HEK293 (cell line): ENCODE measurements around the gene ADI1.

ENCODE experiments used
- CTCF ChIA-PET: fragments of 350-600 bp; formaldehyde crosslinking; extraction: SDS; loops from one replicate; lab custom pipeline; 2021; ENCODE audit warnings: antibody characterized with exemption; lab: Yijun Ruan, JAX
- POLR2A ChIA-PET: fragments of 300-600 bp; formaldehyde crosslinking; extraction: SDS; loops from one replicate; lab custom pipeline; 2020; ENCODE audit warnings: antibody characterized with exemption, inconsistent platforms; lab: Yijun Ruan, JAX
- H3K27ac ChIP-seq: fragments of 200-500 bp; sonication (Bioruptor generic); 2 replicates; pipeline ENCODE4 v1.5.1; 2014; ENCODE audit warnings: low read depth, low read length, control low read depth, inconsistent platforms; ENCODE audit errors: extremely low read depth
- H3K36me3 ChIP-seq, 2 experiments: fragments of 200-500 bp in 1 of 2; sonication (Bioruptor generic) in 1 of 2; 1 replicate in 1 of 2; 2 replicates in 1 of 2; pipeline ENCODE4 v1.5.1; 2014 to 2017; ENCODE audit warnings: inconsistent platforms in 2 of 2, low read length in 2 of 2; ENCODE audit not compliant: control insufficient read depth in 2 of 2, insufficient read depth in 1 of 2
- H3K4me1 ChIP-seq: fragments of 200-500 bp; sonication (Bioruptor generic); 2 replicates; pipeline ENCODE4 v1.5.1; 2014; ENCODE audit warnings: mild to moderate bottlenecking, low read length, inconsistent platforms; ENCODE audit not compliant: control insufficient read depth, insufficient read depth
- H3K4me3 ChIP-seq: 2 replicates; pipeline ENCODE4 v1.5.1; 2011; ENCODE audit warnings: low read depth, mild to moderate bottlenecking, control low read depth, low read length, moderate library complexity
- H3K9me3 ChIP-seq: fragments of 200-500 bp; sonication (Bioruptor generic); 2 replicates; pipeline ENCODE4 v1.5.1; 2014; ENCODE audit warnings: low read depth, low read length, inconsistent platforms; ENCODE audit not compliant: control insufficient read depth, insufficient read depth
- KLF8 ChIP-seq: fragments of 450-650 bp; formaldehyde crosslinking; IDR thresholded peaks from 2 replicates; pipeline ENCODE4 v1.5.1; 2016; ENCODE audit warnings: missing biosample characterization, missing genetic modification characterization
- KLF9 ChIP-seq: fragments of 450-650 bp; formaldehyde crosslinking; IDR thresholded peaks from 2 replicates; pipeline ENCODE4 v1.5.1; 2016; ENCODE audit warnings: missing biosample characterization, missing genetic modification characterization, low read depth
- ZBTB8A ChIP-seq: fragments of 450-650 bp; formaldehyde crosslinking; IDR thresholded peaks from 2 replicates; pipeline ENCODE4 v1.5.1; 2016; ENCODE audit warnings: missing biosample characterization, missing genetic modification characterization
- ZFP69B ChIP-seq: fragments of 450-650 bp; formaldehyde crosslinking; IDR thresholded peaks from 2 replicates; pipeline ENCODE4 v1.5.1; 2016; ENCODE audit warnings: missing biosample characterization, missing genetic modification characterization
- ZIC2 ChIP-seq: fragments of 450-650 bp; formaldehyde crosslinking; IDR thresholded peaks from 2 replicates; pipeline ENCODE4 v1.5.1; 2016; ENCODE audit warnings: missing biosample characterization, missing genetic modification characterization
- ZNF184 ChIP-seq: fragments of 450-650 bp; IDR thresholded peaks from 2 replicates; pipeline ENCODE4 v1.5.1; 2018; ENCODE audit warnings: missing biosample characterization, mild to moderate bottlenecking, missing genetic modification characterization
- ZNF211 ChIP-seq: fragments of 450-650 bp; formaldehyde crosslinking; IDR thresholded peaks from 2 replicates; pipeline ENCODE4 v1.5.1; 2016; ENCODE audit warnings: low read depth, missing biosample characterization, missing genetic modification characterization
- ZNF239 ChIP-seq: fragments of 450-650 bp; formaldehyde crosslinking; IDR thresholded peaks from 2 replicates; pipeline ENCODE4 v1.5.1; 2016; ENCODE audit warnings: missing biosample characterization, missing genetic modification characterization
- ZNF274 ChIP-seq, 2 experiments: fragments of 200-500 bp in 1 of 2; fragments of 450-650 bp in 1 of 2; sonication (Bioruptor generic) in 1 of 2; formaldehyde crosslinking in 1 of 2; IDR thresholded peaks; 2 replicates each; pipeline versions ENCODE4 v1.5.1 to v1.6.1; 2014 to 2016; ENCODE audit warnings: borderline replicate concordance in 1 of 2, inconsistent platforms in 1 of 2, low read length in 1 of 2, missing biosample characterization in 1 of 2, missing genetic modification characterization in 1 of 2
- ZNF473 ChIP-seq: fragments of 450-650 bp; formaldehyde crosslinking; IDR thresholded peaks from 2 replicates; pipeline ENCODE4 v1.5.1; 2017; ENCODE audit warnings: missing biosample characterization, missing genetic modification characterization
- ZNF654 ChIP-seq: fragments of 450-650 bp; formaldehyde crosslinking; IDR thresholded peaks from 2 replicates; pipeline ENCODE4 v1.5.1; 2016; ENCODE audit warnings: low read depth, missing biosample characterization, missing genetic modification characterization
- ZNF658 ChIP-seq: fragments of 450-650 bp; formaldehyde crosslinking; IDR thresholded peaks from 2 replicates; pipeline ENCODE4; 2016; ENCODE audit warnings: missing biosample characterization, missing genetic modification characterization
- ZNF660 ChIP-seq: fragments of 450-650 bp; IDR thresholded peaks from 2 replicates; pipeline ENCODE4 v1.5.1; 2018; ENCODE audit warnings: missing biosample characterization, mild to moderate bottlenecking, missing genetic modification characterization
- ZSCAN18 ChIP-seq: fragments of 450-650 bp; formaldehyde crosslinking; IDR thresholded peaks from 2 replicates; pipeline ENCODE4 v1.5.1; 2016; ENCODE audit warnings: missing biosample characterization, missing genetic modification characterization
- TF ChIP-seq, protein P1 (sequence below): fragments of 450-650 bp; formaldehyde crosslinking; IDR thresholded peaks from 2 replicates; pipeline ENCODE4 v1.5.1; 2016; ENCODE audit warnings: missing biosample characterization, missing genetic modification characterization, borderline replicate concordance
- TF ChIP-seq, protein P2 (sequence below): fragments of 450-650 bp; formaldehyde crosslinking; IDR thresholded peaks from 2 replicates; pipeline ENCODE4 v1.5.1; 2017; ENCODE audit warnings: missing biosample characterization, missing genetic modification characterization

ADI1 gene

GRCh38 chr2:3486047-3487027 lies 33.0 kb downstream of the ADI1 start:
- no peaks in the 10 kb centered on the region for H3K36me3 ChIP-seq
- H3K4me3 ChIP-seq: no peak overlapping the region
- ChIA-PET CTCF (no interaction called here), POLR2A (no interaction called here)
- TF ChIP-seq ZIC2 (tag by site-specific recombination): no peak
- TF ChIP-seq, protein P1, sequence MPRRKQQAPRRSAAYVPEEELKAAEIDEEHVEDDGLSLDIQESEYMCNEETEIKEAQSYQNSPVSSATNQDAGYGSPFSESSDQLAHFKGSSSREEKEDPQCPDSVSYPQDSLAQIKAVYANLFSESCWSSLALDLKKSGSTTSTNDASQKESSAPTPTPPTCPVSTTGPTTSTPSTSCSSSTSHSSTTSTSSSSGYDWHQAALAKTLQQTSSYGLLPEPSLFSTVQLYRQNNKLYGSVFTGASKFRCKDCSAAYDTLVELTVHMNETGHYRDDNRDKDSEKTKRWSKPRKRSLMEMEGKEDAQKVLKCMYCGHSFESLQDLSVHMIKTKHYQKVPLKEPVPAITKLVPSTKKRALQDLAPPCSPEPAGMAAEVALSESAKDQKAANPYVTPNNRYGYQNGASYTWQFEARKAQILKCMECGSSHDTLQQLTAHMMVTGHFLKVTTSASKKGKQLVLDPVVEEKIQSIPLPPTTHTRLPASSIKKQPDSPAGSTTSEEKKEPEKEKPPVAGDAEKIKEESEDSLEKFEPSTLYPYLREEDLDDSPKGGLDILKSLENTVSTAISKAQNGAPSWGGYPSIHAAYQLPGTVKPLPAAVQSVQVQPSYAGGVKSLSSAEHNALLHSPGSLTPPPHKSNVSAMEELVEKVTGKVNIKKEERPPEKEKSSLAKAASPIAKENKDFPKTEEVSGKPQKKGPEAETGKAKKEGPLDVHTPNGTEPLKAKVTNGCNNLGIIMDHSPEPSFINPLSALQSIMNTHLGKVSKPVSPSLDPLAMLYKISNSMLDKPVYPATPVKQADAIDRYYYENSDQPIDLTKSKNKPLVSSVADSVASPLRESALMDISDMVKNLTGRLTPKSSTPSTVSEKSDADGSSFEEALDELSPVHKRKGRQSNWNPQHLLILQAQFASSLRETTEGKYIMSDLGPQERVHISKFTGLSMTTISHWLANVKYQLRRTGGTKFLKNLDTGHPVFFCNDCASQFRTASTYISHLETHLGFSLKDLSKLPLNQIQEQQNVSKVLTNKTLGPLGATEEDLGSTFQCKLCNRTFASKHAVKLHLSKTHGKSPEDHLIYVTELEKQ (tag by site-specific recombination): no peak
- no peak for TF ChIP-seq KLF9 (tag by site-specific recombination)
- TF ChIP-seq ZNF274 (IDR thresholded peaks at IDR 0.05; ENCODE audit: low read length): no peak
- TF ChIP-seq ZNF274 (tag by site-specific recombination; IDR thresholded peaks at IDR 0.05; ENCODE audit: borderline replicate concordance): no peak
- TF ChIP-seq ZNF211: no peak
- no peaks in the 10 kb centered on the region for H3K9me3 ChIP-seq
- H3K27ac ChIP-seq: no peak overlapping the region
- H3K4me1 ChIP-seq: no peaks in the 10 kb centered on the region

DNA sequence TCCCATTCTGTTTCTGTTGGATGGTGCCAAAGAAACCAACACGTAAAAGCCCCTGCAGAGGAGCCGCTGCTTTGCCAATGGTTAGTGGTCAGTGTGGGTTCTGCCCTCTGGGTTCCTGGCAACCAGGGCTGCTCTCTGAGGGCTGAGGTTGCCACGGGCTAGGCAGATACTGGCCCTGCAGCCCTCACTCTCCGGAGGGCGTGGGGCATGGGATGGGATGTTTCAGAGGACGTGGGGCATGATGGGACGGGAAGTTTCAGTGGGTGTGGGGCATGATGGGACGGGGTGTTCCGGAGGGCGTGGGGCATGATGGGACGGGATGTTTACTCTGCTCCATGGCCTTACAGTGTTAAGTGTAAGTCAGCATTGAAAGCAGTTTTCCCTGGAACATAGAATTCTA lies 34.2 kb downstream of the ADI1 start:
- no peaks in the 10 kb centered on the region for H3K9me3 ChIP-seq

DNA sequence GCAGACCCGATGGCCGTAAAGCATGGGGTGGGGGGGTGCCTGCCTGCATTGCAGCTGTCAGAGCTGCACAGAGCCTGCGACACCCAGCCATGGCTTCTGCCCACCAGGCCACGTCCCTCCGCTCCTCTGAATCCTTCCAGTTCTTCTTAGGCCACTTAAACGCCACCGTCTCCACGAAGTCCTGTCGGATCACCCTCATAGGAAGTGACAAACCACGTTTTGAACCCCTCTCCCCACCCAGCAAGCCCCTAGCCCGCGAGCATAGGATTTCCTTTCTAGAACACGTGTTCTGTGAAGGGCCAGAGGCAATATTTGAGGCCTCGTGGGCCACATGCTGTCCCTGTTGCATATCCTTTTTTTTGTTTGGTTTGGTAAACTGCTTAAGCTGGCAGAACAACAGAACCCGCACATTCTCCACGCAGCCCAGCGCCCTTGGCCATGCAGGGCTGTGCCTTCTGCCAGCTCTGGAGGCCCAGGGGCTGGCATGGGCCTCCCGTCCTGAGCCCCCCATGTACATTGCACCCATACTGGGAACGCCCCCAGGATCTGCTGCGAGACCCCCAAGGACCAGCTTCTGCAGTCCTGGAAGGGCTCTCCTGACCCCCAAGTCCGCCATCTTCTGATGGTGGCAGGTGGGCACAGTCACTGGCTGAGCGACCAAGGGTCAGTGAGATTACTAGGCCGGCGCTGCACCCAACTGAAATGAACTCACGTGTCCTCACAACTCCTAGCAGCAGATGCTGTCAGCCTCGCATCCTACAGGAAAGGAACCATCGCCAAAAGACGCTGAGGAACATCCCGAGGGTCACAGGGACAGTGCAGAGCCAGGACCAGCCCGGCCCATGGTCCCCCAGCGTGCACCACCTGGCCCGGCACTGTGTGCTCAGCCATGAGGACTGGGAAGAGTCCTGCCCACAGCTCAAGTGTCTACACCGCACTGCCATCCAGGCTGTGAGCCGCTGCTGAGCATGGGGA lies 35.1 kb downstream of the ADI1 start:
- CTCF ChIA-PET: interaction anchor here (0.6 kb wide), 1 partner anchor 1525 kb away, joined by 4 read pairs; no protein-coding TSS in a partner anchor
- POLR2A ChIA-PET: no interaction called here
- Histone ChIP-seq H3K4me1 (no peaks in the 10 kb centered on the region), H3K36me3 (peaks cover 0 to 7% of the 10 kb centered on the region in 2 experiments; a peak in 1 of 3 replicates), H3K9me3 (no peaks in the 10 kb centered on the region), H3K27ac (no peak overlapping the region), H3K4me3 (no peak overlapping the region)
- TF ChIP-seq ZNF654 (tag by site-specific recombination) (no peak), ZNF239 (tag by site-specific recombination) (no peak), ZFP69B (tag by site-specific recombination) (no peak), ZNF658 (tag by site-specific recombination) (no peak), KLF8 (tag by site-specific recombination) (no peak), ZSCAN18 (tag by site-specific recombination) (no peak), ZBTB8A (tag by site-specific recombination) (no peak), ZNF184 (tag by site-specific recombination) (no peak)
- TF ChIP-seq, protein P2, sequence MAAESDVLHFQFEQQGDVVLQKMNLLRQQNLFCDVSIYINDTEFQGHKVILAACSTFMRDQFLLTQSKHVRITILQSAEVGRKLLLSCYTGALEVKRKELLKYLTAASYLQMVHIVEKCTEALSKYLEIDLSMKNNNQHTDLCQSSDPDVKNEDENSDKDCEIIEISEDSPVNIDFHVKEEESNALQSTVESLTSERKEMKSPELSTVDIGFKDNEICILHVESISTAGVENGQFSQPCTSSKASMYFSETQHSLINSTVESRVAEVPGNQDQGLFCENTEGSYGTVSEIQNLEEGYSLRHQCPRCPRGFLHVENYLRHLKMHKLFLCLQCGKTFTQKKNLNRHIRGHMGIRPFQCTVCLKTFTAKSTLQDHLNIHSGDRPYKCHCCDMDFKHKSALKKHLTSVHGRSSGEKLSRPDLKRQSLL (tag by site-specific recombination): no peak

More for the DNA sequence above, 34.2 kb downstream of the ADI1 start:
- CTCF ChIA-PET: no interaction called here
- Histone ChIP-seq H3K36me3 (no peaks in the 10 kb centered on the region), H3K4me3 (no peak overlapping the region), H3K4me1 (no peaks in the 10 kb centered on the region), H3K27ac (no peak overlapping the region)
- TF ChIP-seq ZNF473 (tag by site-specific recombination): no peak
- no peak for TF ChIP-seq ZNF660 (tag by site-specific recombination)
- POLR2A ChIA-PET: no interaction called here
